ENCODE measurements around the gene LAMTOR2. TPM values are rescaled to one million over a fixed set of nuclear protein-coding genes. Genes with fewer than 3 reads are reported as not detected.

LAMTOR2 gene
- total and polyA plus RNA-seq, 10 of the 15 experiments (the other 5 are each of a cell fraction or from before 2014, with no cell fraction given), result 71.9 to 264 (median 97.0) TPM

DNA sequence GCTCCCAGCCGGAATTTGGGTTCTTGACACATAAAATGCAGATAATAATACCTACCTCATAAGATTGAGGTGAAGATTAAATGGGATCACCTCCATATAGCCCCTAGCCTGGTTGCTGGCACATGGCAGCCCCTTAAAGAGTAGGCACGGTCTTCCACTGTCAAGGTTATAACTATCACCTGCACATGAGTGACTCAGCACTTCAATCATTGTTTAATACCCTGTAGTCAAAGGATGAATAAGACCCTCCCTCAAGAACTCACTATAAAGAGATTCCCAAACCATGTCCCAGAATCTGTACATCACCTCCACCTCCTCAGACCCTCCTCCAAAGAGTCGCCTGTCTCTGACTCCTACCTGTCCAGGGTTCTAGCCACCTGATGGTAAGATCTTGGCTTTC, 53.5 kb downstream of the LAMTOR2 start (continued):
- TF ChIP-seq, protein P1, sequence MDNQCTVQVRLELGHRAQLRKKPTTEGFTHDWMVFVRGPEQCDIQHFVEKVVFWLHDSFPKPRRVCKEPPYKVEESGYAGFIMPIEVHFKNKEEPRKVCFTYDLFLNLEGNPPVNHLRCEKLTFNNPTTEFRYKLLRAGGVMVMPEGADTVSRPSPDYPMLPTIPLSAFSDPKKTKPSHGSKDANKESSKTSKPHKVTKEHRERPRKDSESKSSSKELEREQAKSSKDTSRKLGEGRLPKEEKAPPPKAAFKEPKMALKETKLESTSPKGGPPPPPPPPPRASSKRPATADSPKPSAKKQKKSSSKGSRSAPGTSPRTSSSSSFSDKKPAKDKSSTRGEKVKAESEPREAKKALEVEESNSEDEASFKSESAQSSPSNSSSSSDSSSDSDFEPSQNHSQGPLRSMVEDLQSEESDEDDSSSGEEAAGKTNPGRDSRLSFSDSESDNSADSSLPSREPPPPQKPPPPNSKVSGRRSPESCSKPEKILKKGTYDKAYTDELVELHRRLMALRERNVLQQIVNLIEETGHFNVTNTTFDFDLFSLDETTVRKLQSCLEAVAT (IDR thresholded peaks at IDR 0.05), result no peak
- TF ChIP-seq EZH2 (IDR thresholded peaks at IDR 0.05; ENCODE audit: borderline replicate concordance, control insufficient read depth, low read depth, low read length), result no peak
- TF ChIP-seq RUNX3 (IDR thresholded peaks at IDR 0.05; ENCODE audit: low read length), result no peak
- no peak for TF ChIP-seq STAT3 (IDR thresholded peaks at IDR 0.05; ENCODE audit: low read depth, low read length)
- TF ChIP-seq, protein P2, sequence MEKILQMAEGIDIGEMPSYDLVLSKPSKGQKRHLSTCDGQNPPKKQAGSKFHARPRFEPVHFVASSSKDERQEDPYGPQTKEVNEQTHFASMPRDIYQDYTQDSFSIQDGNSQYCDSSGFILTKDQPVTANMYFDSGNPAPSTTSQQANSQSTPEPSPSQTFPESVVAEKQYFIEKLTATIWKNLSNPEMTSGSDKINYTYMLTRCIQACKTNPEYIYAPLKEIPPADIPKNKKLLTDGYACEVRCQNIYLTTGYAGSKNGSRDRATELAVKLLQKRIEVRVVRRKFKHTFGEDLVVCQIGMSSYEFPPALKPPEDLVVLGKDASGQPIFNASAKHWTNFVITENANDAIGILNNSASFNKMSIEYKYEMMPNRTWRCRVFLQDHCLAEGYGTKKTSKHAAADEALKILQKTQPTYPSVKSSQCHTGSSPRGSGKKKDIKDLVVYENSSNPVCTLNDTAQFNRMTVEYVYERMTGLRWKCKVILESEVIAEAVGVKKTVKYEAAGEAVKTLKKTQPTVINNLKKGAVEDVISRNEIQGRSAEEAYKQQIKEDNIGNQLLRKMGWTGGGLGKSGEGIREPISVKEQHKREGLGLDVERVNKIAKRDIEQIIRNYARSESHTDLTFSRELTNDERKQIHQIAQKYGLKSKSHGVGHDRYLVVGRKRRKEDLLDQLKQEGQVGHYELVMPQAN (conservative IDR thresholded peaks at IDR 0.05), result no peak

Other genes starting within 250 kb of the LAMTOR2 start
Only the 7 nearest of the 20 such genes appear.
- 71.2 and 84.4 TPM in 2 replicates for gene ARHGEF2, start 76.2 kb upstream of the LAMTOR2 start, total RNA-seq (2014; rRNA removed)
- gene ARHGEF2, start 76.2 kb upstream of the LAMTOR2 start, total RNA-seq (2014; rRNA removed; fragmentation: Illumina TruSeq; extraction: Trizol), result 40.4 and 44.9 TPM in 2 replicates
- 113 and 116 TPM in 2 replicates for gene ARHGEF2, start 76.2 kb upstream of the LAMTOR2 start, total RNA-seq (2021)
- 48.7 and 88.1 TPM in 2 replicates for gene ARHGEF2, start 76.2 kb upstream of the LAMTOR2 start, polyA plus RNA-seq (2011; rRNA removed)
- 64.4 and 80.8 TPM in 2 replicates for gene ARHGEF2, start 76.2 kb upstream of the LAMTOR2 start, polyA plus RNA-seq (2014; fragmentation: Illumina TruSeq; extraction: Trizol)
- gene ARHGEF2, start 76.2 kb upstream of the LAMTOR2 start, polyA plus RNA-seq (2014; fragmentation: Nextera tagmentation; extraction: Ambion mirVana), result 10 to 100 TPM in 1 of 2 experiments, 1 to 10 TPM in 1; 8.1 to 10.6 TPM
- gene ARHGEF2, start 76.2 kb upstream of the LAMTOR2 start, polyA plus RNA-seq (2014; rRNA removed), result 87.0 and 89.9 TPM in 2 replicates
- 10 to 100 TPM; 57.1 to 58.9 TPM for gene ARHGEF2, start 76.2 kb upstream of the LAMTOR2 start, polyA plus RNA-seq (2016; fragmentation: Nextera tagmentation; extraction: Ambion mirVana)
- 304 and 309 TPM in 2 replicates for gene SSR2, start 33.8 kb upstream of the LAMTOR2 start, total RNA-seq (2014; rRNA removed)
- 253 and 257 TPM in 2 replicates for gene SSR2, start 33.8 kb upstream of the LAMTOR2 start, total RNA-seq (2014; rRNA removed; fragmentation: Illumina TruSeq; extraction: Trizol)
- gene SSR2, start 33.8 kb upstream of the LAMTOR2 start, total RNA-seq (2021), result 207 and 208 TPM in 2 replicates
- 434 and 553 TPM in 2 replicates for gene SSR2, start 33.8 kb upstream of the LAMTOR2 start, polyA plus RNA-seq (2011; rRNA removed)
- 443 and 504 TPM in 2 replicates for gene SSR2, start 33.8 kb upstream of the LAMTOR2 start, polyA plus RNA-seq (2014; fragmentation: Illumina TruSeq; extraction: Trizol)
- 100 to 1,000 TPM; 395 to 407 TPM for gene SSR2, start 33.8 kb upstream of the LAMTOR2 start, polyA plus RNA-seq (2014; fragmentation: Nextera tagmentation; extraction: Ambion mirVana)
- 300 and 320 TPM in 2 replicates for gene SSR2, start 33.8 kb upstream of the LAMTOR2 start, polyA plus RNA-seq (2014; rRNA removed)
- 100 to 1,000 TPM; 226 to 238 TPM for gene SSR2, start 33.8 kb upstream of the LAMTOR2 start, polyA plus RNA-seq (2016; fragmentation: Nextera tagmentation; extraction: Ambion mirVana)
- gene UBQLN4, start 984 bp upstream of the LAMTOR2 start, total RNA-seq (2014; rRNA removed), result 18.7 and 19.6 TPM in 2 replicates
- 14.9 and 15.9 TPM in 2 replicates for gene UBQLN4, start 984 bp upstream of the LAMTOR2 start, total RNA-seq (2014; rRNA removed; fragmentation: Illumina TruSeq; extraction: Trizol)
- 31.9 and 37.3 TPM in 2 replicates for gene UBQLN4, start 984 bp upstream of the LAMTOR2 start, total RNA-seq (2021)
- 32.5 and 44.6 TPM in 2 replicates for gene UBQLN4, start 984 bp upstream of the LAMTOR2 start, polyA plus RNA-seq (2011; rRNA removed)
- 24.9 and 27.3 TPM in 2 replicates for gene UBQLN4, start 984 bp upstream of the LAMTOR2 start, polyA plus RNA-seq (2014; fragmentation: Illumina TruSeq; extraction: Trizol)
- 10 to 100 TPM; 10.0 to 17.3 TPM for gene UBQLN4, start 984 bp upstream of the LAMTOR2 start, polyA plus RNA-seq (2014; fragmentation: Nextera tagmentation; extraction: Ambion mirVana)
- 31.2 and 32.8 TPM in 2 replicates for gene UBQLN4, start 984 bp upstream of the LAMTOR2 start, polyA plus RNA-seq (2014; rRNA removed)
- gene UBQLN4, start 984 bp upstream of the LAMTOR2 start, polyA plus RNA-seq (2016; fragmentation: Nextera tagmentation; extraction: Ambion mirVana), result 10 to 100 TPM; 18.9 to 20.6 TPM
- gene RAB25, start 6.4 kb downstream of the LAMTOR2 start, total RNA-seq (2014; rRNA removed), result not detected in 2 replicates
- not detected in 2 replicates for gene RAB25, start 6.4 kb downstream of the LAMTOR2 start, total RNA-seq (2014; rRNA removed; fragmentation: Illumina TruSeq; extraction: Trizol)
- 0.29 and 0.36 TPM in 2 replicates for gene RAB25, start 6.4 kb downstream of the LAMTOR2 start, total RNA-seq (2021)
- 0.22 and 0.45 TPM in 2 replicates for gene RAB25, start 6.4 kb downstream of the LAMTOR2 start, polyA plus RNA-seq (2011; rRNA removed)
- 0.16 TPM in 1 of 2 replicates, not detected in the other for gene RAB25, start 6.4 kb downstream of the LAMTOR2 start, polyA plus RNA-seq (2014; fragmentation: Illumina TruSeq; extraction: Trizol)
- not detected for gene RAB25, start 6.4 kb downstream of the LAMTOR2 start, polyA plus RNA-seq (2014; fragmentation: Nextera tagmentation; extraction: Ambion mirVana)
- 0.44 TPM in 1 of 2 replicates, not detected in the other for gene RAB25, start 6.4 kb downstream of the LAMTOR2 start, polyA plus RNA-seq (2014; rRNA removed)
- gene RAB25, start 6.4 kb downstream of the LAMTOR2 start, polyA plus RNA-seq (2016; fragmentation: Nextera tagmentation; extraction: Ambion mirVana), result not detected
- gene MEX3A, start 27.7 kb downstream of the LAMTOR2 start, total RNA-seq (2014; rRNA removed), result 1.6 and 2.1 TPM in 2 replicates
- 1.6 and 1.8 TPM in 2 replicates for gene MEX3A, start 27.7 kb downstream of the LAMTOR2 start, total RNA-seq (2014; rRNA removed; fragmentation: Illumina TruSeq; extraction: Trizol)
- gene MEX3A, start 27.7 kb downstream of the LAMTOR2 start, total RNA-seq (2021), result 5.1 and 5.9 TPM in 2 replicates
- 2.3 and 2.8 TPM in 2 replicates for gene MEX3A, start 27.7 kb downstream of the LAMTOR2 start, polyA plus RNA-seq (2011; rRNA removed)
- gene MEX3A, start 27.7 kb downstream of the LAMTOR2 start, polyA plus RNA-seq (2014; fragmentation: Illumina TruSeq; extraction: Trizol), result 3.2 and 4.0 TPM in 2 replicates
- gene MEX3A, start 27.7 kb downstream of the LAMTOR2 start, polyA plus RNA-seq (2014; fragmentation: Nextera tagmentation; extraction: Ambion mirVana), result under 1 TPM; 0.11 to 0.27 TPM
- gene MEX3A, start 27.7 kb downstream of the LAMTOR2 start, polyA plus RNA-seq (2014; rRNA removed), result 3.2 and 3.3 TPM in 2 replicates
- under 1 TPM; 0.48 to 0.49 TPM for gene MEX3A, start 27.7 kb downstream of the LAMTOR2 start, polyA plus RNA-seq (2016; fragmentation: Nextera tagmentation; extraction: Ambion mirVana)
- 130 and 136 TPM in 2 replicates for gene LMNA, start 59.9 kb downstream of the LAMTOR2 start, total RNA-seq (2014; rRNA removed)
- 31.6 and 35.1 TPM in 2 replicates for gene LMNA, start 59.9 kb downstream of the LAMTOR2 start, total RNA-seq (2014; rRNA removed; fragmentation: Illumina TruSeq; extraction: Trizol)
- 188 and 189 TPM in 2 replicates for gene LMNA, start 59.9 kb downstream of the LAMTOR2 start, total RNA-seq (2021)
- gene LMNA, start 59.9 kb downstream of the LAMTOR2 start, polyA plus RNA-seq (2011; rRNA removed), result 37.3 and 52.9 TPM in 2 replicates
- gene LMNA, start 59.9 kb downstream of the LAMTOR2 start, polyA plus RNA-seq (2014; fragmentation: Illumina TruSeq; extraction: Trizol), result 9.6 and 30.1 TPM in 2 replicates
- 1 to 10 TPM in 1 of 2 experiments, under 1 TPM in 1; 0.42 to 6.0 TPM for gene LMNA, start 59.9 kb downstream of the LAMTOR2 start, polyA plus RNA-seq (2014; fragmentation: Nextera tagmentation; extraction: Ambion mirVana)
- 101 and 109 TPM in 2 replicates for gene LMNA, start 59.9 kb downstream of the LAMTOR2 start, polyA plus RNA-seq (2014; rRNA removed)
- gene LMNA, start 59.9 kb downstream of the LAMTOR2 start, polyA plus RNA-seq (2016; fragmentation: Nextera tagmentation; extraction: Ambion mirVana), result 100 to 1,000 TPM; 320 to 334 TPM
- gene SEMA4A, start 98.8 kb downstream of the LAMTOR2 start, total RNA-seq (2014; rRNA removed), result 24.4 and 36.5 TPM in 2 replicates
- 16.5 and 17.2 TPM in 2 replicates for gene SEMA4A, start 98.8 kb downstream of the LAMTOR2 start, total RNA-seq (2014; rRNA removed; fragmentation: Illumina TruSeq; extraction: Trizol)
- gene SEMA4A, start 98.8 kb downstream of the LAMTOR2 start, total RNA-seq (2021), result 46.3 and 52.1 TPM in 2 replicates
- 10.5 and 20.9 TPM in 2 replicates for gene SEMA4A, start 98.8 kb downstream of the LAMTOR2 start, polyA plus RNA-seq (2011; rRNA removed)
- 25.7 and 31.2 TPM in 2 replicates for gene SEMA4A, start 98.8 kb downstream of the LAMTOR2 start, polyA plus RNA-seq (2014; fragmentation: Illumina TruSeq; extraction: Trizol)
- 1 to 10 TPM; 2.6 to 3.4 TPM for gene SEMA4A, start 98.8 kb downstream of the LAMTOR2 start, polyA plus RNA-seq (2014; fragmentation: Nextera tagmentation; extraction: Ambion mirVana)
- 34.4 and 38.4 TPM in 2 replicates for gene SEMA4A, start 98.8 kb downstream of the LAMTOR2 start, polyA plus RNA-seq (2014; rRNA removed)
- 10 to 100 TPM; 60.3 to 64.2 TPM for gene SEMA4A, start 98.8 kb downstream of the LAMTOR2 start, polyA plus RNA-seq (2016; fragmentation: Nextera tagmentation; extraction: Ambion mirVana)

Data from GM12878 (cell line).